CD4-positive, alpha-beta T cell treated with Interleukin-4 for 1 hour (primary cell): Measurements from ENCODE around the gene KBTBD7.

Experiments
- DNase-seq, 2 donors: peaks; one replicate each; pipeline ENCODE4 v3.0.0-alpha.2; 2020 to 2022

The KBTBD7 gene

GRCh38 chr13:41193919-41194824 lies at the start of gene KBTBD7:
Gene KBTBD7 (minus strand): TSS chr13:41194569. CDS start chr13:41194257, 312 bp downstream.
- DNase-seq, result peak; percentile 89 to 90

- DNase-seq, result no peak
These were observed 47.3 kb upstream of the KBTBD7 start for GRCh38 chr13:41241626-41242025.

- no peak for DNase-seq
These were observed 42.0 kb upstream of the KBTBD7 start for GRCh38 chr13:41236369-41236768.

- no peak for DNase-seq
These were observed 38.5 kb upstream of the KBTBD7 start for GRCh38 chr13:41232578-41233480.

DNA sequence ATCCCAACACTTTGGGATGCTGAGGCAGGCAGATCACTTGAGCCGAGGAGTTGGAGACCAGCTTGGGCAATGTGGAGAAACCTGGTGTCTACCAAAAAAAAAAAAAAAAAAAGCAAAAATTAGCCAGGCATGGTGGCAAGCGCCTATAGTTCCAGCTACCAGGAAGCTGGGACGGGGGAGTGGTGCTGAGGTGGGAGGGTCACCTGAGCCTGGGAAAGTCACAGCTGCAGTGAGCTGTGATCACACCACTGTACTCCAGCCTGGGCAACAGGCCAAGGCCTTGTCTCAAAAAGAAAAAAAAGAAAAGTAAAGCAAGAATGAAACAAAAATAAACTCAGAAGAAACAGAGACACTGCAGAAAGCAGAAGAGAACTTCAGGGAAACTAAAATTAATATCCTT lies 37.4 kb upstream of the KBTBD7 start:
- DNase-seq, result no peak

DNA sequence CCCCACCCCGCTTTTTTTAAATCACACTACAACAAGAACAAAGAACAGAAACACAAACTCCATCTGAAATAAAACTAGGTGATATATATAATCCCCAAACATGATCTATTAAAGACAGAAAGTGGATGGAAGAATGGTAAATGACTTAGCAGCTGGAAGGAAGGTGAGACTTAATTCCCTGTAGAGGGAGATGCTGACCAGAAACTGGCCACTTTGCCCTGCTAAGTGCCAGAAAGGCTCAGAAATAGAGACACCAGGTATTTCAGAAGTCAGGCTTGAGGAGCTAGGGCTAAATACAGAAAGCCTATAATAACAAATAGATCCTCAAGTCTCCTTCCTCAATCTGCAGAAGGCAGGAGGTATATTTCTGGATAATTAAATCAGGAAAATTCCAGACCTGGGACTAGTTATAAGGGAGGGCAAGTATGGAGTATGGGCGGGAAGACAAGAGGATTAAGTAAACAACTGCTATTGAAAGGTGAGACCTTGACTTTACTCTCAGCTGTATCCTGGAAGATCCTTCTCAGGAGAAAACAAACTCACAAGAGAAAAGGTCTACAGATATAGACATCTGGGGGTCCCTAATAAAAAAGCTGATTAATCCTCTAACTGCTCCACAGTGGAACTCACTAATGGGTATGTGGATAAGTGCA lies 36.8 kb upstream of the KBTBD7 start:
- no peak for DNase-seq

GRCh38 chr13:41229356-41229755 lies 35.0 kb upstream of the KBTBD7 start:
- DNase-seq, result no peak

- DNase-seq, result no peak
These were observed 30.0 kb upstream of the KBTBD7 start for GRCh38 chr13:41224113-41225110.

GRCh38 chr13:41222259-41222852 lies 28.0 kb upstream of the KBTBD7 start:
- peak; percentile 58 to 67 for DNase-seq

DNA sequence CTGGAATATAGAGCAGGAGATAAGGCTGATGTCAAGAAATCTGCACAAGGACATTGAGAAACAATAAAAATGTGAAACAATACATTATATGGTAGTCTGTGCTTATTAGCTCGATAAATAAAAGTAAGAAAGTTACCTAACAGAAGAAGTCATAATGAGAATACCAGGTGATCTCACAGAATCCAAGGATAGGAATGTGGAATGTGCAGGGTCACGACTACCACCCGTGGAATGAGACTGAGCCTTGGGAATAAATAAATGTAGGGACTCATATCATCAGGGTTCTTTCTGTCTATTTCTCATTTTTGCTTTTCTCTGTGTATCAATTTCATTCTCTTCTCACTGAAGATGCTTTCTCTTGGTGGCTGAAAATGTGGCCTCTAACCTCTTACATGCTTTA lies 26.0 kb upstream of the KBTBD7 start:
- no peak for DNase-seq

DNA sequence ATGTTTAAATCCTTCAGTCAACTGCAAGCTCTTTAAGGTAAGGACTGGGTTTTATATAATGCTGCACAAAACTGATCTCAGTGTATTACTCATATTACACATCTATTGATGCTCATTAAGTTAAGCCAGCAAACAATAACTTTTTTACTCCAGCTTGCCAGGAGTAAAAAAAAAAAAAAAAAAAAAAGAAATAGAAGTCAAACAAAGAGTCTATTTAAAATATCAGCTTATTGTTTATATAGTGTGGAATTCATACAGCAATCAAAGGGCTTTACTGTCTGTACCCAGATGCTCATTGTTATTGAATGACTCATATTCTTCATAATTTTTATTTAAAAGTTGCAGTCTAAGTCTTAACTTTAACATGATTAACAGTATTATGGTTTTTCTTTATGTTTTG lies 21.8 kb upstream of the KBTBD7 start:
- DNase-seq, result no peak

- DNase-seq, result no peak
These were observed 19.6 kb upstream of the KBTBD7 start for GRCh38 chr13:41213919-41214318.

- no peak for DNase-seq
These were observed 18.9 kb upstream of the KBTBD7 start for GRCh38 chr13:41213316-41213715.

GRCh38 chr13:41212881-41213280 lies 18.5 kb upstream of the KBTBD7 start:
- no peak for DNase-seq

GRCh38 chr13:41211062-41211461 lies 16.7 kb upstream of the KBTBD7 start:
- no peak for DNase-seq

- no peak for DNase-seq
These were observed 12.1 kb upstream of the KBTBD7 start for GRCh38 chr13:41206467-41206866.

GRCh38 chr13:41203810-41204209 lies 9.4 kb upstream of the KBTBD7 start:
- DNase-seq, result no peak

DNA sequence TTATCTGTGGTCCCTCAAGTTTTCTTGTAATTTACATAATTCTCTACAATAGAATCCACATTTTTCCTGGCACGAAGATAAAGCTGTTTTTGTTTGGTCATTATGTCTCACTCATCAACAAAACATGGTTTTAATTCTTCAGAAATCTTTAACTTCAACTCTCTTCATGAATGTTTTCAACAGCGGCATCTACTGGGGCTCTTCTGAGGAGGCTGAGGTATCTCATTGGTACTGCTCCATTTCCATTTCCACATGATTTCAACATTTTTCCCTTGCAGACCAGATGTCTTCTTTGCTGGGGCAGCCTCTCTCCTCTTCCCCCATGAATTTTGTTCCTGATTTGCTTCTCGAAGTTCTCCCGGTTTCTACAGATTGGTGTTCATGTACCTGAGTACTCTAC lies 5.8 kb upstream of the KBTBD7 start:
- no peak for DNase-seq

DNA sequence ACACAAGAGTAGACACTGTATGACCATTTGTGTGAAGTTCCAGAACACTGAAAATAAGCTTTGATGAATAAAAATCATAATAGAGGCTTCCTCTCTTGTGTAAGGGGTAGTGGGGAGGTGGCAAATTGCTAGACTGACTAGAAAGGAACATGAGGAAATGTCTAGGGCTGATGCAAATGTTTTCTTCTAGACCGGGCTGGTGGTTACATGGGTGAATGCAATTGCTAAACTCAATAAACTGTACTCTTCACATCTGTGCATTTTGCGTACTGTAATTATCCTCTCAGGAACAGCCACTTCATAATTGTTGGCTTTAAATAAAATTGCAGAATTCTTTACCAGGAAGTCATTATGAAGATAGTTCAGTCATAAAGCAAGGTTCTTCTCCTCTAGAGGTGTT lies 5.2 kb upstream of the KBTBD7 start:
- DNase-seq, result peak in 1 of 2 donors; percentile 45

GRCh38 chr13:41199079-41199478 lies 4.7 kb upstream of the KBTBD7 start:
- no peak for DNase-seq

GRCh38 chr13:41196620-41197019 lies 2.3 kb upstream of the KBTBD7 start:
- DNase-seq, result no peak
